Measurements from ENCODE around the gene SUSD3. TPM values are rescaled to one million over a fixed set of nuclear protein-coding genes. Genes with fewer than 3 reads are reported as not detected.

Gene SUSD3
- total and polyA plus RNA-seq, 2 of the 4 experiments (the other 2 are of a cell fraction), result 0.54 to 1.5 TPM

GRCh38 chr9:93027750-93028149, 30.8 kb upstream of the SUSD3 start:
- in situ Hi-C loops (cut with MboI; ENCODE audit: low sequenced_read_pairs) (no loop called here), dilution Hi-C loops (cut with HindIII; ENCODE audit: low sequenced_read_pairs, unreplicated experiment) (no loop called here), intact Hi-C loops (cut with micrococcal nuclease) (no loop called here)
- no peaks in the 10 kb centered on the region for H3K9me3 ChIP-seq (ENCODE audit: control insufficient read depth, insufficient read depth, low read length)
- ATAC-seq (ENCODE audit: low read depth), result no peak
- H4K91ac ChIP-seq (ENCODE audit: insufficient read depth, low read depth, low read length), result no peak overlapping the region
- H3K23ac ChIP-seq (ENCODE audit: low read depth, low read length), result no peak overlapping the region
- H3K4me1 ChIP-seq (ENCODE audit: control insufficient read depth, insufficient read depth, low read length), result no peaks in the 10 kb centered on the region
- no TSS peak for BruUV-seq (replicated peaks)
- no peak overlapping the region for H3K27ac ChIP-seq (ENCODE audit: insufficient read depth, low read length)
- H3K4me3 ChIP-seq (ENCODE audit: insufficient read depth, low read depth, low read length), result no peak overlapping the region
- no peak overlapping the region for H3K9ac ChIP-seq (ENCODE audit: low read depth, low read length)
- no peaks in the 10 kb centered on the region for H3K36me3 ChIP-seq (ENCODE audit: control insufficient read depth, insufficient read depth, low read length)
- CTCF ChIA-PET, result interaction anchor here (0.7 kb wide), 1 partner anchor 9 kb away, joined by 3 read pairs; no protein-coding TSS in a partner anchor
- 65% methylated on average over 3 of the region's 10 CpGs; no CpG with 5 or more reads in 1 of the 2 experiments for whole genome bisulfite sequencing, 2 experiments (ENCODE audit: extremely low coverage in 2 of 2, insufficient read length in 1 of 2)
- no peak overlapping the region for H2BK15ac ChIP-seq (ENCODE audit: low read depth, low read length)
- no peak overlapping the region for H3K56ac ChIP-seq (ENCODE audit: extremely low read depth, insufficient read depth, low read length)
- peaks cover 13% of the 10 kb centered on the region for H3K27me3 ChIP-seq (ENCODE audit: control insufficient read depth, insufficient read depth, low read length)
- no peak overlapping the region for H2BK20ac ChIP-seq (ENCODE audit: low read depth, low read length)
- H2AK9ac ChIP-seq (replicated peaks; ENCODE audit: low read depth, low read length, poor library complexity), result no peak overlapping the region
- no peak overlapping the region for H3K18ac ChIP-seq (ENCODE audit: low read depth, low read length)
- no peak overlapping the region for H4K5ac ChIP-seq (ENCODE audit: low read depth, low read length)
- H2BK5ac ChIP-seq (ENCODE audit: low read depth, low read length, poor library complexity, severe bottlenecking), result no peak overlapping the region
- POLR2A ChIA-PET (ENCODE audit: unreplicated experiment), result no interaction called here
- no peak for TF ChIP-seq FOS (IDR thresholded peaks at IDR 0.05; ENCODE audit: low read depth, low read length)
- no peak for TF ChIP-seq RCOR1 (IDR thresholded peaks at IDR 0.05; ENCODE audit: insufficient replicate concordance, low read length)
- TF ChIP-seq SMC3 (IDR thresholded peaks at IDR 0.05; ENCODE audit: low read depth, low read length), result no peak
- TF ChIP-seq MAFK (IDR thresholded peaks at IDR 0.05; ENCODE audit: low read depth, low read length), result no peak
- no peak for TF ChIP-seq MXI1 (IDR thresholded peaks at IDR 0.05; ENCODE audit: borderline replicate concordance, low read depth, low read length)
- TF ChIP-seq CTCF (conservative IDR thresholded peaks at IDR 0.05; ENCODE audit: low read depth, low read length), result no peak
- TF ChIP-seq CEBPB (IDR thresholded peaks at IDR 0.05; ENCODE audit: low read depth, low read length), result no peak
- no peak for TF ChIP-seq CHD1 (IDR thresholded peaks at IDR 0.05; ENCODE audit: low read depth, low read length)
- TF ChIP-seq BHLHE40 (IDR thresholded peaks at IDR 0.05; ENCODE audit: low read depth, low read length), result no peak
- no peak for TF ChIP-seq MAZ (IDR thresholded peaks at IDR 0.05; ENCODE audit: borderline replicate concordance, low read depth, low read length)
- TF ChIP-seq RAD21 (IDR thresholded peaks at IDR 0.05; ENCODE audit: low read length), result no peak
- no peak for TF ChIP-seq RFX5 (IDR thresholded peaks at IDR 0.05; ENCODE audit: low read depth, low read length)
- no peak for TF ChIP-seq USF2 (IDR thresholded peaks at IDR 0.05; ENCODE audit: low read depth, low read length)
- TF ChIP-seq POLR2A (IDR thresholded peaks at IDR 0.05; ENCODE audit: low read depth, low read length), result no peak
- no peak for TF ChIP-seq NFE2L2 (IDR thresholded peaks at IDR 0.05; ENCODE audit: low read depth, low read length)
- no peak for TF ChIP-seq ELK1 (IDR thresholded peaks at IDR 0.05; ENCODE audit: borderline replicate concordance, low read depth, low read length)
- no peak overlapping the region for H3K14ac ChIP-seq (replicated peaks; ENCODE audit: low read depth, low read length)
- no peak overlapping the region for H4K8ac ChIP-seq (ENCODE audit: low read depth in 2 of 2, low read length in 2 of 2)
- H3K9me1 ChIP-seq (ENCODE audit: insufficient read depth, low read length), result no peaks in the 10 kb centered on the region
- no peak overlapping the region for H2BK120ac ChIP-seq (ENCODE audit: low read depth, low read length)
- H3K79me1 ChIP-seq (ENCODE audit: low read depth in 1 of 2, low read length in 2 of 2), result no peaks in the 10 kb centered on the region
- no peaks in the 10 kb centered on the region for H4K20me1 ChIP-seq (ENCODE audit: insufficient read depth, low read length)
- H2AFZ ChIP-seq (replicated peaks; ENCODE audit: low read length, poor library complexity), result no peak overlapping the region
- H3K4me2 ChIP-seq (ENCODE audit: low read depth, low read length), result no peak overlapping the region
- DNase-seq, result no peak
- no peak overlapping the region for H3K4ac ChIP-seq (ENCODE audit: low read depth, low read length)
- H2AK5ac ChIP-seq (ENCODE audit: low read depth, low read length), result no peak overlapping the region
